Neuronal stem cell (in vitro differentiated cells): ENCODE results near the gene MICAL3.

ENCODE experiments used
- DNase-seq: peaks from one replicate; pipeline ENCODE4 v3.0.0-alpha.2; 2013; ENCODE audit warnings: low spot score
- H2AFZ ChIP-seq: one replicate; pipeline ENCODE4 v1.6.1; 2013; ENCODE audit warnings: mild to moderate bottlenecking, low read length, inconsistent platforms
- H2AK5ac ChIP-seq: 2 replicates; pipeline ENCODE4 v1.6.1; 2013; ENCODE audit warnings: low read depth, mild to moderate bottlenecking, inconsistent platforms, low read length, moderate library complexity, mixed read lengths
- H2BK120ac ChIP-seq: 2 replicates; pipeline ENCODE4 v1.6.1; 2013; ENCODE audit warnings: low read depth, mild to moderate bottlenecking, inconsistent platforms, low read length, moderate library complexity, mixed read lengths
- H2BK12ac ChIP-seq: one replicate; pipeline ENCODE4 v1.6.1; 2013; ENCODE audit warnings: low read length, inconsistent platforms
- H2BK15ac ChIP-seq: 2 replicates; pipeline ENCODE4 v1.6.1; 2013; ENCODE audit warnings: mild to moderate bottlenecking, low read length, inconsistent platforms, mixed read lengths
- H2BK5ac ChIP-seq: one replicate; pipeline ENCODE4 v1.6.1; 2013; ENCODE audit warnings: inconsistent platforms, mild to moderate bottlenecking, low read length, moderate library complexity
- H3K14ac ChIP-seq: one replicate; pipeline ENCODE4 v1.6.1; 2013; ENCODE audit warnings: low read length, inconsistent platforms
- H3K18ac ChIP-seq: 2 replicates; pipeline ENCODE4 v1.6.1; 2013; ENCODE audit warnings: low read length, inconsistent platforms
- H3K23ac ChIP-seq: 2 replicates; pipeline ENCODE4 v1.6.1; 2013; ENCODE audit warnings: low read depth, mild to moderate bottlenecking, mixed read lengths, low read length, inconsistent platforms; ENCODE audit not compliant: poor library complexity
- H3K27ac ChIP-seq: replicated peaks from 3 replicates; pipeline ENCODE4 v1.5.1; 2013; ENCODE audit warnings: low read length, inconsistent platforms
- H3K27me3 ChIP-seq, 3 experiments: 2 replicates each; pipeline ENCODE4 v1.6.1; 2013; ENCODE audit warnings: low read length in 3 of 3, mild to moderate bottlenecking in 2 of 3, inconsistent platforms in 1 of 3, low read depth in 1 of 3, mixed read lengths in 1 of 3, moderate library complexity in 1 of 3; ENCODE audit not compliant: control insufficient read depth in 3 of 3, insufficient read depth in 3 of 3
- H3K36me3 ChIP-seq, 2 donors: replicated peaks in 1 of 2; 2 replicates each; pipeline ENCODE4 v1.6.1; 2013; ENCODE audit warnings: low read length in 2 of 2; ENCODE audit not compliant: control insufficient read depth in 2 of 2, insufficient read depth in 2 of 2
- H3K4ac ChIP-seq: 2 replicates; pipeline ENCODE4 v1.6.1; 2013; ENCODE audit warnings: inconsistent platforms, mild to moderate bottlenecking, low read length, moderate library complexity
- H3K4me1 ChIP-seq, 2 donors: 1 replicate in 1 of 2; 2 replicates in 1 of 2; pipeline ENCODE4 v1.6.1; 2013; ENCODE audit warnings: low read length in 2 of 2, low read depth in 1 of 2; ENCODE audit not compliant: control insufficient read depth in 2 of 2, insufficient read depth in 1 of 2
- H3K4me2 ChIP-seq: one replicate; pipeline ENCODE4 v1.6.1; 2013; ENCODE audit warnings: mild to moderate bottlenecking, low read length, inconsistent platforms; ENCODE audit not compliant: insufficient read depth, poor library complexity, severe bottlenecking
- H3K4me3 ChIP-seq, 2 donors: 2 replicates each; pipeline ENCODE4 v1.5.1; 2013; ENCODE audit warnings: low read length in 2 of 2, mild to moderate bottlenecking in 2 of 2, inconsistent platforms in 1 of 2, moderate library complexity in 1 of 2
- H3K79me1 ChIP-seq: one replicate; pipeline ENCODE4 v1.6.1; 2013; ENCODE audit warnings: low read depth, mild to moderate bottlenecking, inconsistent platforms, low read length, moderate library complexity
- H3K9ac ChIP-seq: one replicate; pipeline ENCODE4 v1.6.1; 2013; ENCODE audit warnings: mild to moderate bottlenecking, low read depth, low read length, inconsistent platforms; ENCODE audit not compliant: poor library complexity
- H3K9me3 ChIP-seq, 2 donors: replicated peaks in 1 of 2; 2 replicates each; pipeline versions ENCODE3 to v1.6.1; 2013; ENCODE audit warnings: low read length in 2 of 2, mild to moderate bottlenecking in 2 of 2, inconsistent platforms in 1 of 2, low read depth in 1 of 2, mixed read lengths in 1 of 2, moderate library complexity in 1 of 2; ENCODE audit not compliant: control insufficient read depth in 2 of 2, insufficient read depth in 1 of 2
- H4K8ac ChIP-seq: one replicate; pipeline ENCODE4 v1.6.1; 2013; ENCODE audit warnings: low read depth, mild to moderate bottlenecking, inconsistent platforms, low read length, moderate library complexity
- H4K91ac ChIP-seq: one replicate; pipeline ENCODE4 v1.6.1; 2013; ENCODE audit warnings: low read length, low read depth, mild to moderate bottlenecking, inconsistent platforms; ENCODE audit not compliant: poor library complexity
- WGBS, 2 donors: extraction: QIAGEN DNeasy Blood & Tissue Kit; methylation state at CpG; one replicate each; pipeline ENCODE4 v1.1.7; 2013; ENCODE audit warnings: missing lambda C conversion rate in 2 of 2, mixed read lengths in 1 of 2; ENCODE audit not compliant: insufficient read length in 2 of 2, insufficient replicate concordance in 1 of 2; ENCODE audit errors: extremely low coverage in 2 of 2; 5-methylcytosine and 5-hydroxymethylcytosine counted together

The MICAL3 gene

DNA sequence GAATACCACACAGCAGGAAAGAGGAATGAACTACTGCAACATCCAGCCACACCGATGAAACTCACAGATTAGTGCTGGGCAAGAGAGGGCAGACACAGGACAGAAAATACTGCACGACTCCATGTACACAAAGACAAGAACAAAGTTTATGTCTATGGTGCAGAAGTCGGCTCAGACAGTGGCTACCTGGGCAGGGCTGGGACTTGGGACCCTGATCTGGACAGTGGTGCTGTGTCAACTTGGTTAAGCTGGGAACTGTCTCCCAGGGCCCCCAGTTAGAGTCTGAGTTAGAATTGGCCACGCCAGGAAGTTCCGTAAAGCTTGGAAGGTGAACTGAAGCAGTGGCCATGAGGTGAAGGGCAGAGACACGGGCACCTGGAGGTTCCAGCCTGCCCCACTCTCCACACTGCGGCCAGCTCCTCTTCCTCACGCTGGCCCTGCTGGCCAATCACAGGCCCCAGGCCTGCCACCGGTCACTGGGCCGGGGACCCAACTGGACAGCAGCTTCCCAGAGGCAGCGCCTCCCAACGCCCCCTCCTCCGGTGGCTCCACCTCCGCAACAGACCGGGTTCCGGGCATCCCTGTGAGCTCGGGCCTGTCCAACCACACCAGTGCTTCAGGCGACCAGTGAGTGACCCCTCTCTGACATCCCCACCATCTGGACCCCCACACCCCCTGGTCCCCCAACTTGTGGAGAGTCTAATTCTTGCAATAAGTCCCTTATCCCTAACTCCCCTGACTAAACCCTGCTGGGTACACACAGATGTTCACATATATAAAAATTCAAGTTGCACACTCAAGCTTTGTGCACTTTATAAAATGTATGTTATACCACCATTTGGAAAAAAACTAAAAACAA lies 93.7 kb downstream of the MICAL3 start:
- Histone ChIP-seq H3K36me3 (no peaks in the 10 kb centered on the region), H4K8ac (no peak overlapping the region), H3K4me2 (no peak overlapping the region), H3K27ac (no peak overlapping the region), H4K91ac (no peak overlapping the region), H3K27me3 (no peaks in the 10 kb centered on the region), H2BK12ac (no peak overlapping the region), H3K18ac (peak overlapping the region; percentile 55), H3K14ac (peak overlapping the region; percentile 1), H3K4me3 (peak overlapping the region in 1 of 2 donors; percentile 13), H3K23ac (no peak overlapping the region), H2BK120ac (no peak overlapping the region), H3K4ac (no peak overlapping the region), H3K9me3 (no peaks in the 10 kb centered on the region), H2BK15ac (no peak overlapping the region), H2AFZ (no peak overlapping the region), H2BK5ac (no peak overlapping the region), H3K4me1 (no peaks in the 10 kb centered on the region), H3K9ac (no peak overlapping the region), H3K79me1 (peaks cover 2% of the 10 kb centered on the region), H2AK5ac (no peak overlapping the region)
- WGBS, 2 donors, result no CpG with 5 or more reads among the region's 18 CpGs
- DNase-seq, result no peak

DNA sequence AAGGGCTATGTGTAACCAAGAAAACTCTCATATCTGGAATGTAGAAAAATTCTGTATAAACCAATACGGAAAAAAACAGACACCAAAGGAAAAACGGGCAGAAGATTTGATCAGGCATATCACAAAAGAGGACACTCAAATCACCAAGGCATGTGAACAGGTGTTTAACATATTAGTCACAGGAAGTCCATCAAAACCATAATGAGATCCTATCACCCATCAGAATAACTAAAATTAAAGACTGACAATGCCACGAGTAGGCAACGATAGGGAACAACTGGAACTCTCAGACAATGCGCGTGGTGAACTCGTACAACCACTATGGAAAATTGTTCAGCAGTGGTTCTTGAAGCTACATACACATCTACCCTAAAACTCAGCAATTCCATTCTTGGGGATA lies 94.5 kb downstream of the MICAL3 start:
- no peak overlapping the region for H2BK12ac ChIP-seq
- H3K4ac ChIP-seq, result no peak overlapping the region
- no peak overlapping the region for H2BK15ac ChIP-seq
- no peak overlapping the region for H3K27ac ChIP-seq
- H3K27me3 ChIP-seq, result no peaks in the 10 kb centered on the region
- H3K79me1 ChIP-seq, result peaks cover 2% of the 10 kb centered on the region
- no peaks in the 10 kb centered on the region for H3K4me1 ChIP-seq
- no peak overlapping the region for H3K14ac ChIP-seq
- H4K91ac ChIP-seq, result no peak overlapping the region
- H4K8ac ChIP-seq, result no peak overlapping the region
- no peak overlapping the region for H3K9ac ChIP-seq
- no peak overlapping the region for H2AFZ ChIP-seq
- H2AK5ac ChIP-seq, result no peak overlapping the region
- H3K4me2 ChIP-seq, result no peak overlapping the region
- no peak overlapping the region for H3K4me3 ChIP-seq
- DNase-seq, result no peak
- H3K18ac ChIP-seq, result no peak overlapping the region
- no peak overlapping the region for H2BK120ac ChIP-seq
- H3K23ac ChIP-seq, result no peak overlapping the region
- no peaks in the 10 kb centered on the region for H3K9me3 ChIP-seq
- H2BK5ac ChIP-seq, result no peak overlapping the region
- WGBS, 2 donors, result no CpG with 5 or more reads among the region's 7 CpGs
- no peaks in the 10 kb centered on the region for H3K36me3 ChIP-seq

DNA sequence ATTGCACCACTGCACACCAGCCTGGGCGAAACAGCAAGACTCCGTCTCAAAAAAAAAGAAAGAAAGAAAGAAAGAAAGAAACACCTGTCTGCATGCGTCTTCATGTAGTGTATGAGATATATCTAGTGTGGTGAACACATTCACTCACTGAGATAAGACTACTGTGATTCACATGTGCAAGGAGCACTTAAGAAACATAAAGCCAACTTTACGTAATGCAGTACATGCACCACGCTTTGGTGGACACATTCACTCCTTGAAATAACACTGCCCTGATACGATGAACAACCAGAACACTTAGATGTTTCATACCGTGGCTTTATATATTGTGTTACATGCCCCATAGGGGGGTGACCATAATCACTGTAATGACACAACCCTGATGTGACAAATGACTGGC lies 96.0 kb downstream of the MICAL3 start:
- Histone ChIP-seq H2BK12ac (no peak overlapping the region), H3K4me3 (no peak overlapping the region), H3K23ac (no peak overlapping the region), H4K8ac (no peak overlapping the region), H4K91ac (no peak overlapping the region), H3K4ac (no peak overlapping the region), H3K4me1 (no peaks in the 10 kb centered on the region), H3K36me3 (no peaks in the 10 kb centered on the region), H2BK120ac (no peak overlapping the region), H2BK5ac (no peak overlapping the region), H3K9me3 (no peaks in the 10 kb centered on the region), H2BK15ac (no peak overlapping the region), H3K27ac (no peak overlapping the region), H3K27me3 (no peaks in the 10 kb centered on the region), H3K9ac (no peak overlapping the region), H3K18ac (no peak overlapping the region), H3K4me2 (no peak overlapping the region), H3K14ac (no peak overlapping the region), H2AK5ac (no peak overlapping the region), H3K79me1 (peaks cover 6% of the 10 kb centered on the region), H2AFZ (no peak overlapping the region)
- WGBS, 2 donors, result no CpG with 5 or more reads among the region's 7 CpGs
- DNase-seq, result no peak

DNA sequence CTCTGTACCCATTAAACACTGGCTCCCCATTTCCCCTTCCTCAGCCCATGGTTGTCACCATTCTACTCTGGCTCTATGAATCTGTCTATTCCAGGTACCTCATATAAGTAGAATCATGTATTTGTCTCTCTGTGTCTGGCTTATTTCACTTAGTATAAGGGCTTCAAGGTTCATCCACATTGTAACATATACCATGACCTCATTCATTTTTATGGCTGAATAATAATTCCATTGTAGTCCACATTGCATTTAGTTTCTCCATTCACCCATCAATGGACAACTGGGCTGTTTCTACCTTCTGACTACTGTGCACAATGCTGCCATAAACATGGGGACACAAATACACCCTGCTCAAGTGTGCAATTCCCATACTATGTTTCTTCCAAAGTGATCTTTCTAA lies 97.3 kb downstream of the MICAL3 start:
- DNase-seq, result no peak
- H2BK15ac ChIP-seq, result no peak overlapping the region
- H3K4me1 ChIP-seq, result peaks cover 0 to 4% of the 10 kb centered on the region in 2 donors
- H2BK5ac ChIP-seq, result no peak overlapping the region
- H2AFZ ChIP-seq, result no peak overlapping the region
- H4K91ac ChIP-seq, result no peak overlapping the region
- H3K27me3 ChIP-seq, result no peaks in the 10 kb centered on the region
- no peak overlapping the region for H3K23ac ChIP-seq
- no peaks in the 10 kb centered on the region for H3K9me3 ChIP-seq
- H3K79me1 ChIP-seq, result peaks cover 6% of the 10 kb centered on the region
- H3K14ac ChIP-seq, result no peak overlapping the region
- no peak overlapping the region for H3K18ac ChIP-seq
- no peaks in the 10 kb centered on the region for H3K36me3 ChIP-seq
- no peak overlapping the region for H2BK12ac ChIP-seq
- H4K8ac ChIP-seq, result no peak overlapping the region
- H2AK5ac ChIP-seq, result no peak overlapping the region
- H3K27ac ChIP-seq, result no peak overlapping the region
- H3K4me2 ChIP-seq, result no peak overlapping the region
- H3K4ac ChIP-seq, result no peak overlapping the region
- no peak overlapping the region for H3K9ac ChIP-seq
- no peak overlapping the region for H2BK120ac ChIP-seq
- H3K4me3 ChIP-seq, result no peak overlapping the region
